Calu3 (cell line): Measurements from ENCODE around the gene SNAP25. TPM values are rescaled to one million over a fixed set of nuclear protein-coding genes. Genes with fewer than 3 reads are reported as not detected.

Source experiments
- BruUV-seq: library from RNA; stranded (reverse); fragments of 400-500 nt; replicated peaks from 2 replicates; lab custom pipeline; 2021; lab: Mats Ljungman, UMichigan
- CTCF ChIA-PET: fragments of 300-600 bp; sonication (Branson Sonifier 250); formaldehyde crosslinking; loops from one replicate; lab custom pipeline; 2022; ENCODE audit warnings: antibody characterized with exemption; lab: Charles Lee
- DNase-seq: peaks from one replicate; pipeline ENCODE4 v3.0.0; 2022
- H3K27ac Mint-ChIP-seq: one replicate; pipeline ENCODE4 v1.8.0; 2022; ENCODE audit warnings: mixed read lengths; ENCODE audit not compliant: unreplicated experiment
- H3K27me3 Mint-ChIP-seq: one replicate; pipeline ENCODE4 v1.8.0; 2022; ENCODE audit warnings: mixed read lengths; ENCODE audit not compliant: unreplicated experiment
- H3K36me3 Mint-ChIP-seq: one replicate; pipeline ENCODE4 v1.8.0; 2022; ENCODE audit warnings: mild to moderate bottlenecking, moderate library complexity, mixed read lengths; ENCODE audit not compliant: insufficient read depth, unreplicated experiment
- H3K4me1 Mint-ChIP-seq: one replicate; pipeline ENCODE4 v1.8.0; 2022; ENCODE audit warnings: mild to moderate bottlenecking, low read depth, mixed read lengths; ENCODE audit not compliant: unreplicated experiment
- H3K4me3 Mint-ChIP-seq: one replicate; pipeline ENCODE4 v1.8.0; 2022; ENCODE audit warnings: mild to moderate bottlenecking, low read depth, moderate library complexity, mixed read lengths; ENCODE audit not compliant: unreplicated experiment
- H3K9me3 Mint-ChIP-seq: one replicate; pipeline ENCODE4 v1.8.0; 2022; ENCODE audit warnings: low read depth, mixed read lengths; ENCODE audit not compliant: unreplicated experiment
- CTCF ChIP-seq: fragments of 200-600 bp; IDR thresholded peaks from one replicate; pipeline ENCODE4 v1.8.0; 2022; ENCODE audit warnings: antibody characterized with exemption; ENCODE audit not compliant: unreplicated experiment
- intact Hi-C: fragments of 100-400 bp; cut with micrococcal nuclease; formaldehyde crosslinking; loops from one replicate; pipeline ENCODE4 v1.10.0; 2022; ENCODE audit not compliant: unreplicated experiment
- total RNA-seq: library from RNA; stranded (reverse); gene quantifications from 2 replicates; pipeline ENCODE4 v1.2.3, GENCODE V29; 2022

Gene SNAP25
- total RNA-seq, 1 experiment from 2014 or later: 0.73 TPM

GRCh38 chr20:10255846-10256245 is 37.2 kb downstream of the SNAP25 start:
- no peaks in the 10 kb centered on the region for H3K27me3 Mint-ChIP-seq
- DNase-seq: no peak
- BruUV-seq: no TSS peak
- CTCF ChIA-PET: no interaction called here
- TF ChIP-seq CTCF: no peak
- no peaks in the 10 kb centered on the region for H3K36me3 Mint-ChIP-seq
- H3K4me1 Mint-ChIP-seq: peaks cover 8% of the 10 kb centered on the region
- H3K4me3 Mint-ChIP-seq: no peak overlapping the region
- H3K27ac Mint-ChIP-seq: no peak overlapping the region
- no peaks in the 10 kb centered on the region for H3K9me3 Mint-ChIP-seq
- intact Hi-C loops: no loop called here

- DNase-seq: no peak
- TF ChIP-seq CTCF: no peak
- Mint-ChIP-seq H3K9me3 (no peaks in the 10 kb centered on the region), H3K36me3 (no peaks in the 10 kb centered on the region), H3K27me3 (no peaks in the 10 kb centered on the region), H3K4me3 (no peak overlapping the region), H3K4me1 (no peaks in the 10 kb centered on the region), H3K27ac (no peak overlapping the region)
- no TSS peak for BruUV-seq
- CTCF ChIA-PET: no interaction called here
- intact Hi-C loops: no loop called here
These were observed 40.5 kb downstream of the SNAP25 start for GRCh38 chr20:10259166-10259565.

- intact Hi-C loops: no loop called here
- Mint-ChIP-seq H3K9me3 (no peaks in the 10 kb centered on the region), H3K27me3 (no peaks in the 10 kb centered on the region), H3K27ac (no peak overlapping the region), H3K4me3 (no peak overlapping the region), H3K36me3 (no peaks in the 10 kb centered on the region), H3K4me1 (no peaks in the 10 kb centered on the region)
- no peak for DNase-seq
- TF ChIP-seq CTCF: no peak
- CTCF ChIA-PET: interaction anchor here (0.6 kb wide), 1 partner anchor 233 kb away, joined by 3 read pairs; no protein-coding TSS in a partner anchor
- no TSS peak for BruUV-seq
These were observed 41.7 kb downstream of the SNAP25 start for GRCh38 chr20:10260316-10260715.

GRCh38 chr20:10261702-10262101 is 43.1 kb downstream of the SNAP25 start:
- no peak for TF ChIP-seq CTCF
- intact Hi-C loops: no loop called here
- BruUV-seq: no TSS peak
- Mint-ChIP-seq H3K4me1 (no peaks in the 10 kb centered on the region), H3K36me3 (no peaks in the 10 kb centered on the region), H3K27me3 (no peaks in the 10 kb centered on the region), H3K9me3 (no peaks in the 10 kb centered on the region), H3K4me3 (no peak overlapping the region), H3K27ac (no peak overlapping the region)
- CTCF ChIA-PET: no interaction called here
- DNase-seq: no peak
